GM12872 (cell line): ENCODE results near the gene AXL.

Source experiments
- CTCF ChIP-seq: IDR thresholded peaks from 3 replicates; pipeline ENCODE4 v1.5.1; 2011; ENCODE audit warnings: low read depth, mild to moderate bottlenecking, low read length, moderate library complexity; ENCODE audit not compliant: insufficient read depth

The AXL gene

GRCh38 chr19:41245843-41246242 is 26.8 kb downstream of the AXL start:
- no peak for TF ChIP-seq CTCF

- TF ChIP-seq CTCF = no peak
Observed at GRCh38 chr19:41248895-41249294, 29.9 kb downstream of the AXL start.

- no peak for TF ChIP-seq CTCF
Observed at GRCh38 chr19:41249707-41250423, 30.8 kb downstream of the AXL start.

GRCh38 chr19:41253660-41254059 is 34.6 kb downstream of the AXL start:
- TF ChIP-seq CTCF = no peak

- TF ChIP-seq CTCF = no peak
Observed at GRCh38 chr19:41255171-41255570, 36.1 kb downstream of the AXL start.

GRCh38 chr19:41261474-41262190 is 42.6 kb downstream of the AXL start:
- TF ChIP-seq CTCF = no peak

GRCh38 chr19:41263042-41263849 is 44.2 kb downstream of the AXL start:
- no peak for TF ChIP-seq CTCF
